Measurements from ENCODE around the gene RARRES1. TPM values are rescaled to one million over a fixed set of nuclear protein-coding genes. Genes with fewer than 3 reads are reported as not detected.

Gene RARRES1
- total RNA-seq, 1 donor from 2014 or later, result 1.7 TPM

Other genes starting within 250 kb of the RARRES1 start
- gene MLF1, start 161.3 kb downstream of the RARRES1 start, total RNA-seq, result 4.6 and 5.2 TPM in 2 replicates
- 85.8 and 93.6 TPM in 2 replicates for gene GFM1, start 87.9 kb downstream of the RARRES1 start, total RNA-seq
- 23.1 and 26.3 TPM in 2 replicates for gene LXN, start 59.8 kb downstream of the RARRES1 start, total RNA-seq
- gene MFSD1, start 69.6 kb upstream of the RARRES1 start, total RNA-seq, result 59.2 and 66.9 TPM in 2 replicates

Measured in dermis microvascular lymphatic vessel endothelial cell (primary cell).